Breast epithelium (tissue), 3 donors: ENCODE measurements around the gene IKZF2.

Source experiments
- POLR2A ChIP-seq: fragments of 450-650 bp; IDR thresholded peaks from one replicate; pipeline ENCODE4 v1.6.1; 2016; ENCODE audit warnings: antibody characterized with exemption, mild to moderate bottlenecking, moderate library complexity
- TF ChIP-seq, protein P1 (sequence below), 3 donors: fragments of 450-650 bp; IDR thresholded peaks; one replicate each; pipeline ENCODE4 v1.5.1; 2016 to 2017; ENCODE audit warnings: antibody characterized with exemption in 3 of 3, mild to moderate bottlenecking in 3 of 3, moderate library complexity in 3 of 3

GRCh38 chr2:213137064-213137463, 14.3 kb downstream of the IKZF2 start:
- TF ChIP-seq POLR2A = no peak
- TF ChIP-seq, protein P1, sequence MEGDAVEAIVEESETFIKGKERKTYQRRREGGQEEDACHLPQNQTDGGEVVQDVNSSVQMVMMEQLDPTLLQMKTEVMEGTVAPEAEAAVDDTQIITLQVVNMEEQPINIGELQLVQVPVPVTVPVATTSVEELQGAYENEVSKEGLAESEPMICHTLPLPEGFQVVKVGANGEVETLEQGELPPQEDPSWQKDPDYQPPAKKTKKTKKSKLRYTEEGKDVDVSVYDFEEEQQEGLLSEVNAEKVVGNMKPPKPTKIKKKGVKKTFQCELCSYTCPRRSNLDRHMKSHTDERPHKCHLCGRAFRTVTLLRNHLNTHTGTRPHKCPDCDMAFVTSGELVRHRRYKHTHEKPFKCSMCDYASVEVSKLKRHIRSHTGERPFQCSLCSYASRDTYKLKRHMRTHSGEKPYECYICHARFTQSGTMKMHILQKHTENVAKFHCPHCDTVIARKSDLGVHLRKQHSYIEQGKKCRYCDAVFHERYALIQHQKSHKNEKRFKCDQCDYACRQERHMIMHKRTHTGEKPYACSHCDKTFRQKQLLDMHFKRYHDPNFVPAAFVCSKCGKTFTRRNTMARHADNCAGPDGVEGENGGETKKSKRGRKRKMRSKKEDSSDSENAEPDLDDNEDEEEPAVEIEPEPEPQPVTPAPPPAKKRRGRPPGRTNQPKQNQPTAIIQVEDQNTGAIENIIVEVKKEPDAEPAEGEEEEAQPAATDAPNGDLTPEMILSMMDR (IDR thresholded peaks at IDR 0.05) = no peak
